ENCODE measurements around the gene OR8B3.

The OR8B3 gene

GRCh38 chr11:124376280-124376679 lies 22.5 kb downstream of the OR8B3 start:
- DNase-seq, result no peak

GRCh38 chr11:124359566-124359965 lies 39.3 kb downstream of the OR8B3 start:
- peak in 1 of 58 donors; percentile 0 for DNase-seq

GRCh38 chr11:124346311-124346955 lies 52.4 kb downstream of the OR8B3 start:
- no peak for DNase-seq

All from anterior cingulate cortex (tissue), 58 donors.